ENCODE data around the gene MAPK11.

- TF ChIP-seq EZH2phosphoT487 (IDR thresholded peaks at IDR 0.05; ENCODE audit: low read depth) (no peak), CTCF (IDR thresholded peaks at IDR 0.05; ENCODE audit: low read depth, low read length) (no peak)
Observed at GRCh38 chr22:50281384-50281760, 11.2 kb upstream of the MAPK11 start.

All from OCI-LY3 (cell line).